CD14-positive monocyte (primary cell): Measurements from ENCODE around the gene GPM6B. TPM values are rescaled to one million over a fixed set of nuclear protein-coding genes. Genes with fewer than 3 reads are reported as not detected.
A peak's percentile ranks its signal among the peaks of the same experiment; 100 is the strongest.

Source experiments
- DNase-seq, 3 donors: peaks; one replicate each; pipeline ENCODE4 v3.0.0-alpha.2; 2011 to 2022
- H2AFZ ChIP-seq: 2 replicates; pipeline ENCODE4 v1.6.0; 2012; ENCODE audit warnings: mild to moderate bottlenecking, low read depth, low read length, inconsistent platforms; ENCODE audit not compliant: insufficient read depth, poor library complexity, severe bottlenecking
- H3K27ac ChIP-seq, 2 donors: 1 replicate in 1 of 2; 2 replicates in 1 of 2; pipeline ENCODE4 v1.5.1; 2012 to 2013; ENCODE audit warnings: low read length in 2 of 2, control low read depth in 1 of 2, inconsistent platforms in 1 of 2, low read depth in 1 of 2, mild to moderate bottlenecking in 1 of 2
- H3K27me3 ChIP-seq, 2 donors: one replicate each; pipeline versions ENCODE4 v1.6.0 to v1.6.1; 2011 to 2013; ENCODE audit warnings: low read length in 2 of 2; ENCODE audit not compliant: control insufficient read depth in 2 of 2, insufficient read depth in 2 of 2
- H3K36me3 ChIP-seq, 2 donors: replicated peaks in 1 of 2; 1 replicate in 1 of 2; 2 replicates in 1 of 2; pipeline versions ENCODE4 v1.5.1 to v1.6.1; 2012 to 2013; ENCODE audit warnings: low read length in 2 of 2, control low read depth in 1 of 2, inconsistent platforms in 1 of 2, mild to moderate bottlenecking in 1 of 2; ENCODE audit not compliant: insufficient read depth in 2 of 2, control insufficient read depth in 1 of 2
- H3K4me1 ChIP-seq, 2 donors: 1 replicate in 1 of 2; 2 replicates in 1 of 2; pipeline versions ENCODE4 v1.5.1 to v1.6.1; 2012 to 2013; ENCODE audit warnings: low read length in 2 of 2, control low read depth in 1 of 2, inconsistent platforms in 1 of 2, mild to moderate bottlenecking in 1 of 2, moderate library complexity in 1 of 2; ENCODE audit not compliant: insufficient read depth in 2 of 2, control insufficient read depth in 1 of 2
- H3K4me2 ChIP-seq: replicated peaks from 2 replicates; pipeline ENCODE3; 2012; ENCODE audit warnings: low read length, moderate library complexity, mild to moderate bottlenecking; ENCODE audit not compliant: poor library complexity, severe bottlenecking; ENCODE audit errors: extremely low read depth
- H3K4me3 ChIP-seq, 3 experiments: fragments of 200-600 bp in 1 of 3; sonication (generic) in 1 of 3; replicated peaks in 1 of 3; 1 replicate in 2 of 3; 2 replicates in 1 of 3; pipeline ENCODE4 v1.5.1; 2011 to 2013; ENCODE audit warnings: low read length in 3 of 3, mild to moderate bottlenecking in 3 of 3, control low read depth in 2 of 3, low read depth in 2 of 3, inconsistent platforms in 1 of 3, moderate library complexity in 1 of 3
- H3K79me2 ChIP-seq: 2 replicates; pipeline ENCODE4 v1.6.0; 2012; ENCODE audit warnings: mild to moderate bottlenecking, control low read depth, inconsistent platforms, low read length, moderate library complexity; ENCODE audit not compliant: insufficient read depth
- H3K9ac ChIP-seq: 2 replicates; pipeline ENCODE4 v1.6.0; 2017; ENCODE audit warnings: low read length, mild to moderate bottlenecking; ENCODE audit not compliant: insufficient read depth, poor library complexity, severe bottlenecking
- H3K9me3 ChIP-seq, 2 donors: replicated peaks in 1 of 2; 1 replicate in 1 of 2; 2 replicates in 1 of 2; pipeline versions ENCODE4 v1.5.1 to v1.6.1; 2012 to 2013; ENCODE audit warnings: low read length in 2 of 2, control low read depth in 1 of 2; ENCODE audit not compliant: control insufficient read depth in 1 of 2, insufficient read depth in 1 of 2
- H4K20me1 ChIP-seq: 2 replicates; pipeline ENCODE4 v1.6.0; 2012; ENCODE audit warnings: mild to moderate bottlenecking, low read length, control low read depth, moderate library complexity; ENCODE audit not compliant: insufficient read depth
- H3K27ac Mint-ChIP-seq, 7 donors: one replicate each; pipeline ENCODE4 v1.8.0; 2020; ENCODE audit warnings: mild to moderate bottlenecking in 7 of 7, mixed read lengths in 7 of 7, moderate library complexity in 6 of 7, inconsistent platforms in 2 of 7
- H3K27me3 Mint-ChIP-seq, 3 donors: one replicate each; pipeline ENCODE4 v1.8.0; 2021 to 2022; ENCODE audit warnings: low read depth in 3 of 3, mild to moderate bottlenecking in 3 of 3, mixed read lengths in 3 of 3, moderate library complexity in 3 of 3, inconsistent platforms in 1 of 3
- H3K36me3 Mint-ChIP-seq, 2 donors: one replicate each; pipeline ENCODE4 v1.8.0; 2020; ENCODE audit warnings: mixed read lengths in 2 of 2, inconsistent platforms in 1 of 2, mild to moderate bottlenecking in 1 of 2
- H3K4me1 Mint-ChIP-seq: one replicate; pipeline ENCODE4 v1.8.0; 2020; ENCODE audit warnings: mild to moderate bottlenecking, mixed read lengths
- H3K4me3 Mint-ChIP-seq, 2 donors: one replicate each; pipeline ENCODE4 v1.8.0; 2020; ENCODE audit warnings: mild to moderate bottlenecking in 2 of 2, mixed read lengths in 2 of 2, moderate library complexity in 1 of 2
- H3K9me3 Mint-ChIP-seq, 7 donors: one replicate each; pipeline ENCODE4 v1.8.0; 2020 to 2022; ENCODE audit warnings: mixed read lengths in 7 of 7, mild to moderate bottlenecking in 6 of 7, moderate library complexity in 6 of 7, inconsistent platforms in 2 of 7
- WGBS: methylation state at CpG from one replicate; pipeline ENCODE4 v1.1.5; 2013; ENCODE audit warnings: missing lambda C conversion rate; ENCODE audit not compliant: insufficient coverage; 5-methylcytosine and 5-hydroxymethylcytosine counted together
- intact Hi-C, 2 donors: fragments of 100-400 bp; cut with micrococcal nuclease; formaldehyde crosslinking; loops; one replicate each; pipeline versions ENCODE4 v1.15.0 to v1.15.1; 2023
- polyA plus RNA-seq, 3 donors: library from polyadenylated mRNA; depleted of rRNA in 1 of 3; unstranded in 2 of 3; stranded (reverse) in 1 of 3; fragments of 300-500 nt in 2 of 3; fragments of >200 nt in 1 of 3; fragmentation: Illumina TruSeq in 2 of 3; gene quantifications; 1 replicate in 2 of 3; 2 replicates in 1 of 3; pipeline ENCODE4 v1.2.3, GENCODE V29; 2012 to 2021
- TF ChIP-seq, protein P1 (sequence below): fragments of 200-600 bp; IDR thresholded peaks from one replicate; pipeline ENCODE4 v1.8.0; 2022; ENCODE audit warnings: antibody characterized with exemption, mild to moderate bottlenecking

The GPM6B gene
- polyA plus RNA-seq, 3 donors, result not detected

DNA sequence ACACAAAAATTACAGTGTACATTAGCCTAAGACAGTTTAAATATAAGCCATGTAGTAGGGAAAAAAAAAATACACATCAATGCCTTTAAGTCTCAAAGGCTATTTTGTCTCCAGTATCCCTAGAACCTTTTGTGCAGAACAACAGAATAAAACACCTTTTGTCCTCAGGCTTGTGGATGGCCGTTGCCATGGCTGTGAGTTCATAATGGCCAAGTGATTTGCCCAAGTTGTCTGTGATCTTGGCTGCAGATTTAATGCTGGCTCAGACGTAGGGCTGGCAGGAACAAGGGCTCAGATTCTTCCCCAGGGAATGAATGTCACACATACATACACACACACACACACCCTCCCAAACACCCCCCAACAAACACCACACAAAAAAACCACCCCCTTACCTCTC is 25.3 kb downstream of the GPM6B start:
- Mint-ChIP-seq H3K9me3 (peaks cover 0 to 5% (median 3%) of the 10 kb centered on the region in 7 donors), H3K4me3 (no peak overlapping the region), H3K36me3 (no peaks in the 10 kb centered on the region), H3K27ac (peak overlapping the region in 1 of 7 donors; percentile 46), H3K27me3 (peaks cover 1 to 8% (median 2%) of the 10 kb centered on the region in 3 donors), H3K4me1 (peaks cover 2% of the 10 kb centered on the region)
- TF ChIP-seq, protein P1, sequence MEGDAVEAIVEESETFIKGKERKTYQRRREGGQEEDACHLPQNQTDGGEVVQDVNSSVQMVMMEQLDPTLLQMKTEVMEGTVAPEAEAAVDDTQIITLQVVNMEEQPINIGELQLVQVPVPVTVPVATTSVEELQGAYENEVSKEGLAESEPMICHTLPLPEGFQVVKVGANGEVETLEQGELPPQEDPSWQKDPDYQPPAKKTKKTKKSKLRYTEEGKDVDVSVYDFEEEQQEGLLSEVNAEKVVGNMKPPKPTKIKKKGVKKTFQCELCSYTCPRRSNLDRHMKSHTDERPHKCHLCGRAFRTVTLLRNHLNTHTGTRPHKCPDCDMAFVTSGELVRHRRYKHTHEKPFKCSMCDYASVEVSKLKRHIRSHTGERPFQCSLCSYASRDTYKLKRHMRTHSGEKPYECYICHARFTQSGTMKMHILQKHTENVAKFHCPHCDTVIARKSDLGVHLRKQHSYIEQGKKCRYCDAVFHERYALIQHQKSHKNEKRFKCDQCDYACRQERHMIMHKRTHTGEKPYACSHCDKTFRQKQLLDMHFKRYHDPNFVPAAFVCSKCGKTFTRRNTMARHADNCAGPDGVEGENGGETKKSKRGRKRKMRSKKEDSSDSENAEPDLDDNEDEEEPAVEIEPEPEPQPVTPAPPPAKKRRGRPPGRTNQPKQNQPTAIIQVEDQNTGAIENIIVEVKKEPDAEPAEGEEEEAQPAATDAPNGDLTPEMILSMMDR, result no peak
- intact Hi-C loops, result no loop called here
- H3K4me2 ChIP-seq, result no peak overlapping the region
- H3K36me3 ChIP-seq, result no peaks in the 10 kb centered on the region
- H3K79me2 ChIP-seq, result no peaks in the 10 kb centered on the region
- H3K27ac ChIP-seq, result no peak overlapping the region
- no peak overlapping the region for H3K4me3 ChIP-seq
- no peaks in the 10 kb centered on the region for H3K4me1 ChIP-seq
- no peak overlapping the region for H3K9ac ChIP-seq
- H3K27me3 ChIP-seq, result peaks cover 0 to 2% of the 10 kb centered on the region in 2 donors
- no peaks in the 10 kb centered on the region for H3K9me3 ChIP-seq
- DNase-seq, result no peak
- 83% methylated on average over 1 of the region's 2 CpGs for WGBS
- H2AFZ ChIP-seq, result no peak overlapping the region
- no peaks in the 10 kb centered on the region for H4K20me1 ChIP-seq

DNA sequence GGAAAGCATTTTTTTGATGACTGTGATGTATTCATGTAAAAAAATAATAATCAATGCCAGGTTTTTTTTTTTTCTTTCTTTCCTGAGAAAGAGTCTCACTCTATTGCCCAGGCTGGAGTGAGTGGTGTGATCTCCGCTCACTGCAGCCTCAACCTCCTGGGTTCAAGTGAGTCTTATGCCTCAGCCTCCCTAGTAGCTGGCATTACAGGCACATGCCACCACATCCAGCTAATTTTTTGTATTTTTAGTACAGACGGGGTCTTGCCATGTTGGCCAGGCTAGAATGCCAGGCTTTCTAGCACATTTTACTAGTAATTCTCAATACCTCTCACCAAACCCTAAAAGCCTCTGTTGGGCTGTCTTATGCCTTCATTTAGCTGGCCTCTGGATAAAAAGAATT is 25.7 kb downstream of the GPM6B start:
- H3K4me3 Mint-ChIP-seq, result no peak overlapping the region
- peaks cover 0 to 2% of the 10 kb centered on the region in 2 donors for H3K27me3 ChIP-seq
- H3K4me2 ChIP-seq, result no peak overlapping the region
- H3K27ac ChIP-seq, result no peak overlapping the region
- H3K27me3 Mint-ChIP-seq, result peaks cover 1 to 8% (median 2%) of the 10 kb centered on the region in 3 donors
- no CpG with 5 or more reads among the region's 2 CpGs for WGBS
- H3K4me1 Mint-ChIP-seq, result peaks cover 2% of the 10 kb centered on the region
- TF ChIP-seq, protein P1, result no peak
- no peak for DNase-seq
- no peaks in the 10 kb centered on the region for H3K36me3 ChIP-seq
- H3K36me3 Mint-ChIP-seq, result no peaks in the 10 kb centered on the region
- H3K4me1 ChIP-seq, result no peaks in the 10 kb centered on the region
- H3K9me3 ChIP-seq, result no peaks in the 10 kb centered on the region
- intact Hi-C loops, result no loop called here
- H3K27ac Mint-ChIP-seq, result no peak overlapping the region
- H3K9me3 Mint-ChIP-seq, result peaks cover 0 to 5% (median 3%) of the 10 kb centered on the region in 7 donors
- H3K79me2 ChIP-seq, result no peaks in the 10 kb centered on the region
- H2AFZ ChIP-seq, result no peak overlapping the region
- H4K20me1 ChIP-seq, result no peaks in the 10 kb centered on the region
- no peak overlapping the region for H3K9ac ChIP-seq
- H3K4me3 ChIP-seq, result no peak overlapping the region
